ENCODE data around the gene PRMT3. TPM values are rescaled to one million over a fixed set of nuclear protein-coding genes. Genes with fewer than 3 reads are reported as not detected.

Gene PRMT3
- 31.8 and 33.0 TPM in 2 replicates for total RNA-seq (2014; rRNA removed; shearing (Covaris generic))

GRCh38 chr11:20387261-20388095 lies at the start of gene PRMT3:
Gene PRMT3, plus strand, starts transcription at chr11:20387716. Its CDS starts 31 bp downstream, at chr11:20387747.

GRCh38 chr11:20363500-20364340 lies 23.8 kb upstream of the PRMT3 start, which contains the start of gene HTATIP2:
Gene HTATIP2, plus strand, starts transcription at chr11:20363714. Its CDS starts 524 bp downstream, at chr11:20364238.

Other genes starting within 250 kb of the PRMT3 start
- gene DBX1, start 227.2 kb upstream of the PRMT3 start, total RNA-seq (2014; rRNA removed; shearing (Covaris generic)), result not detected in 2 replicates
- 33.8 and 34.8 TPM in 2 replicates for gene HTATIP2, start 24.0 kb upstream of the PRMT3 start, total RNA-seq (2014; rRNA removed; shearing (Covaris generic))
- gene SLC6A5, start 211.9 kb downstream of the PRMT3 start, total RNA-seq (2014; rRNA removed; shearing (Covaris generic)), result not detected in 2 replicates